Right ventricle myocardium superior (tissue), 1 donor: ENCODE data around the gene CROCC2. TPM values are rescaled to one million over a fixed set of nuclear protein-coding genes. Genes with fewer than 3 reads are reported as not detected.

Experiments
- ATAC-seq: fragments of 200-7000 bp; cut with Tn5 transposase; one replicate; pipeline ENCODE4 v1.9.1; 2020; ENCODE audit warnings: mild to moderate bottlenecking; ENCODE audit not compliant: poor library complexity
- DNase-seq: peaks from one replicate; pipeline ENCODE4 v3.0.0-alpha.2; 2020
- intact Hi-C: fragments of 100-400 bp; cut with DNase I; formaldehyde crosslinking; loops from one replicate; pipeline ENCODE4 v1.11.2; 2022
- total RNA-seq: library from RNA; stranded (reverse); fragmentation: NEBNext Ultra II Directional; extraction: Animal tissue kit (Norgen Biotek cat#: 25700); gene quantifications from one replicate; pipeline ENCODE4 v1.2.1, GENCODE V29; 2021
- donor health status: DM: no; HTN: yes; CAD: no; lungs with severe emphysema.

Gene CROCC2
- total RNA-seq, 1 donor from 2014 or later, result not detected

- no peak for DNase-seq
These were observed 42.0 kb downstream of the CROCC2 start for GRCh38 chr2:240948086-240948485.

GRCh38 chr2:240948905-240949790 lies 43.0 kb downstream of the CROCC2 start:
- DNase-seq (peak; percentile 33), ATAC-seq (no peak)
- intact Hi-C loops, result no loop called here

More at GRCh38 chr2:240948086-240948485, 42.0 kb downstream of the CROCC2 start:
- ATAC-seq, result no peak
- intact Hi-C loops, result no loop called here

DNA sequence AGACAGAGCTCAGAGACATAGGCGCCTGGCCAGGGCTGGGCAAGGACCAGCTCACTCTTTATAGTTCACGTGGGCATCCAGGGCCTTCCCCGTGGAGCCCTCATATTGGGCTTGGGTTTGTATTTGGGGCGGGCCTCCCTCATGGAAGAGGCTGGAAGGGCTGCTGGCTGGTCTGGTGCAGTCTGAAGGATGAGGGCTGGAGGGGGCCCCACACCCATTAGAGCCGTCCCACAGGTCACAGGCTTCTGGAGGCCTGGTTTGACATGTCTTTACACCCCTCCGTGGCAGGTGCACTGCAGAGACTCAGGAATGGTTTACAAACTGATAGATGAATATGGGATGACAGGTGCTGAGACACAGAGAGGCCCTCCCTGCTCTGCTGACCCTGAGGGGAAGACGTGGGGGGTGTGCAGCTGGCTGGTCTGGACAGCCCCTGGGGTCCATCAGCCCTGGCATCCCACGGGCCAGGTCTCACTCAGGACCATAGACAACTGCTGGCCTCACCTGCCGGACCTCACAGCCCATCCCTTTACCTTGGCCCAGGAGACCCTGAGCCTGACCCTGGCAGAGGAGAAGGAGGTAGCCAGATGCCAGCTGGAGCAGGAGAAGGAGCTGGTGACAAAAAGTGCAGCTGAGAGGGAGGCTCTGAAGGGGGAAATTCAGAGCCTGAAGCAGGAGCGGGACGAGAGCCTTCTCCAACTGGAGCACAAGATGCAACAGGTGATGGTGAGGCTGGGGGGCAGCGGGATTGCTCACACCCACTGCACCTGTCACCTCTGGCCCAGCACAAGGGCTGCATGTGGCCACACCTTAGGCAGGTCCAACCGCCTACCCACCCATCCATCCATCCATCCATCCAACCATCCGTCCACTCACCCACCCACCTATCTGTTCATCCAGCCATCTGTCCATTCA lies 43.9 kb downstream of the CROCC2 start:
- ATAC-seq, result no peak
- peak; percentile 35 for DNase-seq
- intact Hi-C loops, result no loop called here

GRCh38 chr2:240951045-240951594 lies 45.0 kb downstream of the CROCC2 start:
- no peak for DNase-seq
- intact Hi-C loops, result no loop called here
- no peak for ATAC-seq

GRCh38 chr2:240952496-240953246 lies 46.5 kb downstream of the CROCC2 start:
- intact Hi-C loops, result no loop called here
- peak; percentile 91 for ATAC-seq
- DNase-seq, result peak; percentile 79

DNA sequence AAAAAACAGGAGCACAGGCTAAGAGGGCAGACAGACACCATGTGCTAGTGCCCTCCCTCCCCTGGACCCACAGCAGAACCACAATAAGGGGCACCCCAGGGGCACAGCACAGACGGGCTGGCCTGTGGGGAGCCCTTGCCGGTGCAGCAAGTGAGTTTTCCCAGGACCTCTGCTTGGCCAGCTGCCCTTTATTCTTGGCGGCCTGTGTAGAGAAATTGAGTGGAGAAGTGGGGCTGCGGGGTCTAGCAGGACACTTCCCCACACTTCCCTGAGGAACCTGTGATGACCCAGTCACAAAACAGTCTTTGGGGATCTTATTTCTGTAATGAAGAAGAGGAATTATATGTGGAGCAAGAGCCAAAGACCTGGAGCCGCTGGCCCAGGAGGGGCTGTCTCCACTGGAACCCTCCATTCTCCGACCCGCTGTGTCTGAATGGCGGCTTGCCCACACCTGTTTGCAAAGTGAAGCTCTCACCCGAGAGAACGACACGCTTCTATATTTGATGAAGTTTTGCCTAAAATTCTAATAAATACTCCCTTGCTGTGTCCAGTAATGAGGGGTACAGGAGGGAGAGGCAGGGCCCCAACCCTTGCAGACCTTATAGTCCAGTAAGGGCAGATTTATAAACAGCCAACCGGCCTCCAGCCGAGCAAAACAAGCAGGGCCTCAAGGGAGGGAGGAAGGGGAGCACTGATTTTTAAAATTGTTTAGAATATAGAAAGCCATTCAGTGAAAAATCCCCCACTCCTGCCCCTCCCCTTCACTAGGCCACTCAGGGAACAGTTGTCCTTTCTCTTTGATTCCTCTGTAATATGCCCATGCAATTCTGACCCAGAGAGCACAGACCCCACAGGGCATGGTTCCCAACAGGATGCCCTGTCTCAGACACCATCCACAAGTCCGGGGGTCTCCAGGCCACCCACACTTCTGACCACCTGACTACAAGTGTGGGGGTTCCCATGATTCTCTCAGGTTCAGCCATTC lies 47.6 kb downstream of the CROCC2 start:
- intact Hi-C loops, result no loop called here
- no peak for DNase-seq
- ATAC-seq, result peak; percentile 17

- ATAC-seq, result no peak
- DNase-seq, result no peak
- intact Hi-C loops, result no loop called here
These were observed 48.5 kb downstream of the CROCC2 start for GRCh38 chr2:240954436-240955305.

DNA sequence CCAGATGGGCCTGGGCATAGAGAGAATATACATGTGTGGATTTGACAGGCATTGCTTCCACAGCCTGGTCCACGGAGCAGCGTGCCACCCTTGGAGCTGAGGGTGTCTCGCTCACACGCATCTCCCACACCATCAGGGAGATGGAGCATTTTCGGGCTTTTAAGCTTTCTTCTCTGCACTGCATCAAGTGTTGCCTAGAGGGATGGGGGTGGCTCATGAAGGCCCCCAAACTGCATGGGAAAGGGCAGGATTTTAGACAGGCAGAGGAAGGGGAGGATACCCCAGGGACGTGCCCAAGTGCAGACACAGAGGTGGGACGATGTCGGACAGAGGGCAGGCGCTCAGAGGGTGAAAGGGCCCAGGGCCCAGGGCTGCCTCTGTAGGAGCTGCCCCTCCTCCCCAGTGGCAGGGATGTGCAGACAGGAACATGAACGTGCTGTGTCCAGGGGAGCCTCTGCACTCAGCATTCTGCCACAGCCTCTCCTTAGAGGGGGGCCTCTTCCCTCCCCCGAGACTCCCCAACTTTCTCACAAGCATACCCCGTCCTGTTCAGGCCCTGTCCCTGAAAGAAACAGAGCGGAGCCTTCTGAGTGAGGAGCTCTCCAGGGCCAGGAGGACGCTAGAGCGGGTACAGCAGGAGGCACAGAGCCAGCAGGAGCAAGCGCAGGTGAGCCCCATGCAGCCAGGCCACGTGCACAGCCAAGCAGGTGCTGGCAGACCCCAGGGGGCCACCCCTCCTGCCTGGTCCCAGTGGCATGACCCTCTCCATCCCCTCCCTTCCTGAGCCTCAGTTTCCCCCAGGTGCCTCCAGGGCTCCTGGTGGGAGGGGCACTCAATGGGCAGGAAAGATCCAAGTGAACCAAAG lies 49.4 kb downstream of the CROCC2 start:
- intact Hi-C loops, result no loop called here
- ATAC-seq (no peak), DNase-seq (no peak)

- DNase-seq (peak; percentile 30), ATAC-seq (no peak)
- intact Hi-C loops, result no loop called here
These were observed 50.2 kb downstream of the CROCC2 start for GRCh38 chr2:240956171-240956934.

GRCh38 chr2:240956935-240957655 lies 51.0 kb downstream of the CROCC2 start:
- DNase-seq (peak; percentile 38), ATAC-seq (no peak)
- intact Hi-C loops, result no loop called here

- DNase-seq, result peak; percentile 48
- ATAC-seq, result no peak
- intact Hi-C loops, result no loop called here
These were observed 51.7 kb downstream of the CROCC2 start for GRCh38 chr2:240957656-240958365.

DNA sequence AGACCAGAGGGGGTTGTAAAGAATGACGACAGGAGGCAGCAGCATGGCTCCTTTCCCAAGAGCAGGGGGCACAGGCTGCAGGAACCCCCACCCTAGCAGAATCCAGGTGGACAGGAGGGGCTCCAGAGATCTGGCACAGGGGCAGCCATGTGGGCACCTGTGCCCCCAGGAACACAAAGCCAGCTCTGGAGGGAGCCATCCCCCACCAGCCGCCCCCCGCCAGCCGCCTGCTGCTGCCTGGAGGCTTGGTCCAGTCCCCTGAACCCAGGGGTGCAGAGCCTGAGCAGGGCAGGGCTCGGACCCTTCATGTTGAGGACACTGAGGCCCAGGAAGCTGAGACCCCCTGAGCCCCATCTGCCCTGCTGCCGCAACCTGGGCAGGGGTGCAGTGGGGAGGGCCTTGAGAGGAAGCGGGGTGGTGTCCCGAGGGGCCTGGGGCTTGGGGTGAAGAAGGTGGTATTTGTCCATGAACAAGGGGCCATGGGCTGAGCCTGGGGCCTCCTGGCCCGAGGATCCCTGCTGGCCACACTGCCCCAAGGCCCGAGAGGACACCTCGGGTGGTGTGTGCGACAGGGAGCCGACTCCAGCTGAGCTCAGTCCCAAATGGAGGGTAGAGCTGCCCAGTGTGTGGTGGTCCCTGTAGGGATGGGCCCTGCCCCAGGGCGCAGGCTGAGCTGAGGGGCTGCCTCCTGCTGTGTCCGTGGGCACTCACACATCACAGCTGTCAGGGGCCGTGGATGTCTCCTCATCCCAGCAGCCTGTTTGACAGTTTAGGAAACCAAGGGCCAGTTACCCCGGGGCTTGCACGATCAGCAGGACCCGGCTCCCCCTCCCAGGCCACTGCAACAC lies 52.5 kb downstream of the CROCC2 start:
- ATAC-seq, result no peak
- intact Hi-C loops, result no loop called here
- DNase-seq, result no peak
